Heart left ventricle (tissue), 13 donors: ENCODE data around the gene DLEU7.

Experiments used
- CTCF ChIP-seq, 12 donors: fragments of 200-600 bp; sonication (generic) in 4 of 12; IDR thresholded peaks; one replicate each; pipeline versions ENCODE4 v1.5.0 to v1.8.0; 2018 to 2022; ENCODE audit warnings: antibody characterized with exemption in 12 of 12, mild to moderate bottlenecking in 5 of 12
- POLR2A ChIP-seq, 2 donors: fragments of 450-650 bp; IDR thresholded peaks; one replicate each; pipeline ENCODE4 v1.6.1; 2017; ENCODE audit warnings: antibody characterized with exemption in 2 of 2, mild to moderate bottlenecking in 2 of 2, moderate library complexity in 2 of 2
- donor health status: ischemic (EF 13 %, LVEDD 7.1; RV severe dilation, severe dysfunction).
- donor health status: DM: no; HTN: yes; CAD: no.
- donor health status: DM: no; HTN: no; CAD: no.
- donor health status: ischemic (EF 25% LVEDD 6.9; RV normal size, moderate dysfunction).
- donor health status: ischemic (EF 25% LVEDD 5.7; RV mildly dilated, moderate dysfunction).
- donor health status: ischemic (EF 35%, LVEDD 5.7; RV mildly dilated, moderate dysfunction).
- donor health status: nonischemic (EF 11% LVEDD 7.7; RV severe dilation, severe dysfunction).
- donor health status: DM: yes; HTN: yes; CAD: no.
- donor health status: PGD.
- donor health status: ischemic (EF 29% LVEDD 5.4; RV normal size, mild dysfunction).
- donor health status: nonischemic (EF 23%, LVEDD 6.1; RV moderate dilation, normal function).

GRCh38 chr13:50839828-50840227 lies 3.7 kb downstream of the DLEU7 start:
- TF ChIP-seq CTCF (IDR thresholded peaks at IDR 0.05): no peak
- TF ChIP-seq POLR2A (IDR thresholded peaks at IDR 0.05): no peak
